SH-SY5Y (cell line): ENCODE results near the gene ITGA5.

Experiments used
- GATA2 ChIP-seq: IDR thresholded peaks from 2 replicates; pipeline ENCODE4 v1.6.1; 2011; ENCODE audit warnings: mild to moderate bottlenecking, low read depth, low read length
- GATA3 ChIP-seq: IDR thresholded peaks from 2 replicates; pipeline ENCODE4 v1.6.1; 2011; ENCODE audit warnings: low read depth, mild to moderate bottlenecking, low read length, moderate library complexity

Gene ITGA5

GRCh38 chr12:54407183-54407905 is 11.7 kb downstream of the ITGA5 start:
- no peak for TF ChIP-seq GATA3
- no peak for TF ChIP-seq GATA2

- TF ChIP-seq GATA3 (no peak), GATA2 (no peak)
These were observed 13.5 kb downstream of the ITGA5 start for GRCh38 chr12:54405573-54405972.

GRCh38 chr12:54405106-54405505 is 14.0 kb downstream of the ITGA5 start:
- no peak for TF ChIP-seq GATA2
- no peak for TF ChIP-seq GATA3

DNA sequence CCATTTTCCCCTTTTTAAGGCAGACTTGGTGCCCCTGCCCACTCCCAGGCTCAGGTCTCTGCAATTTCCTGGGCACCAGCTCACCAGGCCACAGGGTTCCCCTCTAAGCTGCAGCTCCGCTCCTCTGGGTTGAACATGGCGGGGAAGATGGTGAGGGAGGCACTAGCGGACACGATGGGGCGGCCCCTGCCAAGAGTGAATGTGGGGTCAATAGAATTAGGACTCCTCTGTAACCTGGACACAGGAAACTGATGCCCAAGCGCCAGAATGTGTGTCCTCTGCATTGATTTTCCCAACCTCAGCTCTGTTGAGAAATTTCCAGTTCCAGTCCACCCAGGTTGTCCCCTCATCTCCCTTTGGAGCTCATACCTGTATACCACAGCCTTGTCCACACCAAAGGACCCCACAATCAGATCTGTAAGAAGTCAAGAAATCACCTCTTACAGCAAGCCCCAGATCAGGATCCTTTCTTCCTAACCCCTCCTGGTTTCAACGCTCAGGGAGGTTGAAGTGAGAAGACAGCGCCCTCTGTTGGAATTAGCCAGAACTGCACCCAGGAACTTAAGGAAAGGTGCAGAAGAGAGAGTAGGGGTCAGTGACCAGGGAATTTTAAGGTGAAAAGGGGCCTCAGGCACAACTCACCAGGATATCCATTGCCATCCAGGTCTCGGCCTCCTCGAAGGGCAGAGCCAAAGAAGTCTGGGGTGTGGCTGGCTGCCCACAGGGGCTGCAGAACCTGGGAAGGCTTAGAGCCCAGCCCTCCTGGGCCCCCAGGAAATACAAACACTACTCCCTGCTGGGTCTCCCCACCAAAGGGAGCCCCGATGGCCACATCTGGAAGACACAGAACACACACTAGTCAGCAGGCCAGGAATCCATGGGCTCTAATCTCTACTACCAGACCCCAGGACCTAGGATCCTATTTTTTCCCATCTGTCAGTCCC is 14.7 kb downstream of the ITGA5 start:
- TF ChIP-seq GATA3 (no peak), GATA2 (no peak)

DNA sequence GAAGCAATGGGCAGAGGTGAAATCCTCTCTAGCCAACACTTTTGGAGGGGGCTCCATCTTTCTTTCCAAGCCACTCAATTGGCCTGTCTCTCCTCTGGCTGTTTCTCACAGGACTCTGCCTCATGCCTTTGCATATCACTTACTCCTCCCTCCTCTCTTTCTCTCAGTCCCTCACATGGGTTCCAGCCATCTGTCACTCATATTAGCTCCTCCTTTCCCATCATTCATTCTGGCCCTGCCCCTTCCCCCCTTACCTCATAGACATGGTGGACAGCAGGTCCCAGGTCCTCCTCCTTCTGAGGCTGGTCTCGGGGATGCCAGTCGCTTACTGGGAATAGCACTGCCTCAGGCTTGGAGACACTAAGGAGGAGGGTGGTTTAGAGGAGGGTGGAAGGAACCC is 17.9 kb downstream of the ITGA5 start:
- TF ChIP-seq GATA3 = no peak
- no peak for TF ChIP-seq GATA2

- TF ChIP-seq GATA2 (no peak), GATA3 (no peak)
These were observed 19.9 kb downstream of the ITGA5 start for GRCh38 chr12:54398995-54399793.

DNA sequence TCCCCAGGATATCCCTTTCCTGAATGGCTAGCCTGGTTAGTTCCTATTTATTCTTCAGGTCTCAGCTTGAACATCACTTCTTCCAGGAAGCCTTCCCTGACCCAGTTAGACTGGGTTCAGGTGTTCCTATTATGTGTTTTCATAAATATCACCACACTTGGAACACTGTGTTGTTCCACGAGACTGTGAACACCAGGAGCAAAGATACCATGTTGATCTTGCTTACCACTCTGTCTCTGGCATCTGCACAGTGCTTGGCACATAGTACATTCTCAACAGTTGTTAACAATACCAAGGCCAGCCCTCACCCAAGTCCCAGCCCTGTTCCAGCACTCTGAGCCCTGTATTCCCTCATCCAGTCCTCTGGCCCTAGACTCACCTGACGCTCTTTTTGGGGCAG is 20.8 kb downstream of the ITGA5 start:
- TF ChIP-seq GATA2 = no peak
- no peak for TF ChIP-seq GATA3

DNA sequence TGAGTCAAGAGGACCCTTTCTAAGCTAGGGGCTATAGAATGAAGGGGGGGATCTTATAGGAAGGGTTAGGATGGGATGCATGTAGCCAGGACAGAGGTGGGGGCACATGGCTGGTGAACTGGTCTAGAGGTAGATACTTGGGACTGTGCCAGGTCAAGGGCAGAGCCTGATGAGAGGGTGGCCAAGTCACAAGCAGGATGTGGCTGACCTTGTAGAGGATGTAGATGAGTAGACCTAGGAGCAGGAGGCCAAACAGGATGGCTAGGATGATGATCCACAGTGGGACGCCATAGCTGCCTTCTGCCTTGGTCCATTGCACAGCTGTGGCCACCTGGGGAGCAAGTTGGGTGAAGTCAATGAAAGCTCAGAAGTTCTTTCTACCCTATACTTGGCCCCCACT is 21.9 kb downstream of the ITGA5 start:
- TF ChIP-seq GATA3 (no peak), GATA2 (no peak)

GRCh38 chr12:54395545-54395944 is 23.5 kb downstream of the ITGA5 start:
- TF ChIP-seq GATA3 (no peak), GATA2 (no peak)

GRCh38 chr12:54394986-54395385 is 24.1 kb downstream of the ITGA5 start:
- TF ChIP-seq GATA3 = no peak
- no peak for TF ChIP-seq GATA2

- TF ChIP-seq GATA2 (no peak), GATA3 (no peak)
These were observed 24.8 kb downstream of the ITGA5 start for GRCh38 chr12:54394281-54394719.

DNA sequence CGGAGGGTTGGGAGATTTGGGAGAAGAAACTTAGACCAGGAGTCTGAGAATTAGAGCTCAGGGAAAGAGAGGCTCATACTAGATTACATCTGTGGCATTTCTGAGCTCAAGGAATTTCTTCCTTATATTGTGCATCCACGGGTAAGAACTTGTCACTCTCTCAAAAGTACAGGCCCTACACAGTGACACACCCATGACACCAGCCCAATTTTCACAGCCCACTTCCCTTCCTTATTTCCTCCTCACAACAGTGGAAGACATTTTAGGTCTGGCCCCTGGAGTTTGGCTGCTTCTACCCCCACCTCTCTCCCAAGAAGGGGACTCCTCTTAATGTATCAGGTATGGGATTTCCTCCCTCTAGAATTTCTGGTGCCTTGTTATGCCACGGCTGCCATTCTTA is 25.3 kb downstream of the ITGA5 start:
- TF ChIP-seq GATA2 (no peak), GATA3 (no peak)

- no peak for TF ChIP-seq GATA3
- no peak for TF ChIP-seq GATA2
These were observed 25.9 kb downstream of the ITGA5 start for GRCh38 chr12:54393207-54393609.
